NCI-H1417 (cell line): ENCODE data around the gene ASCL1.

Experiments used
- DNase-seq, 3 experiments: peaks; one replicate each; lab custom pipeline; 2025; lab: John Stamatoyannopoulos, UW

ASCL1 gene

DNA sequence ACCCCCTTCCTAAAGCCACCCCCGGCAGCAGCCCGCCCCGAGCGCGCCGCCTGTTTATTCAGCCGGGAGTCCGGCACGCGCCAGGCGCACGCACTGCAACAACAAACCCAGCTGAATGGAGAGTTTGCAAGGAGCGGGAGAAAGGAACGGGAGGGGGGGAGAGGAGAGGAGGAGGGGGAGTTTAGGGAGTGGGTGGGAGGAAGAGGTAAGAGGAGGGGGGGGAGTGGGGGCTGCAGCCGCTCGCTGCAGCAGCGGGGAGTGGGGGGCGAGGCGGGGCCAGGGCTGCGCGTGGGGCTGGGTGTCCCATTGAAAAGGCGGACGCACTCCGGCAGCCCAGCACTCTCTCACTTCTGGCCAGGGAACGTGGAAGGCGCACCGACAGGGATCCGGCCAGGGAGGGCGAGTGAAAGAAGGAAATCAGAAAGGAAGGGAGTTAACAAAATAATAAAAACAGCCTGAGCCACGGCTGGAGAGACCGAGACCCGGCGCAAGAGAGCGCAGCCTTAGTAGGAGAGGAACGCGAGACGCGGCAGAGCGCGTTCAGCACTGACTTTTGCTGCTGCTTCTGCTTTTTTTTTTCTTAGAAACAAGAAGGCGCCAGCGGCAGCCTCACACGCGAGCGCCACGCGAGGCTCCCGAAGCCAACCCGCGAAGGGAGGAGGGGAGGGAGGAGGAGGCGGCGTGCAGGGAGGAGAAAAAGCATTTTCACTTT, at the start of gene ASCL1:
Gene ASCL1, plus strand, starts transcription at position 336 of the 712 bp plus-strand sequence. CDS start 571 bp downstream, outside the sequence.
- peak; percentile 94 to 99 (median 96) for DNase-seq

DNA sequence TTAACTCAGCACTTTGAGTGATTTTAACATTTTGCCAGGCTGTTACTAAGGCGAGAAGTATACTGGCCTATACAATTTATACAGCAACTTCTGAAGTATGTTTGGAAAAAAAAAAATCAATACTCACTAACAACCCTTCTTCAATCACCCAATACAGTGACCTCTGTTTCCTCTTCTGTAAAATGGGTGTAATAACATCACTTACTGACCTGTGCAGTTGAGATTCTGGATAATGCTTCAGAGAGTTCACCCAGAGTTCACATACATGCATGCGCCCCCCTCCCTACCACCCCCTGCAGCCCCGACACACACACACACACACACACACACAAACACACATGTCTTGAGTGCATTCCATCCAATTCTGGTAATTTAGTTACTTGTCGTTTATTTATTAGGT, 49.6 kb upstream of the ASCL1 start:
- no peak for DNase-seq

DNA sequence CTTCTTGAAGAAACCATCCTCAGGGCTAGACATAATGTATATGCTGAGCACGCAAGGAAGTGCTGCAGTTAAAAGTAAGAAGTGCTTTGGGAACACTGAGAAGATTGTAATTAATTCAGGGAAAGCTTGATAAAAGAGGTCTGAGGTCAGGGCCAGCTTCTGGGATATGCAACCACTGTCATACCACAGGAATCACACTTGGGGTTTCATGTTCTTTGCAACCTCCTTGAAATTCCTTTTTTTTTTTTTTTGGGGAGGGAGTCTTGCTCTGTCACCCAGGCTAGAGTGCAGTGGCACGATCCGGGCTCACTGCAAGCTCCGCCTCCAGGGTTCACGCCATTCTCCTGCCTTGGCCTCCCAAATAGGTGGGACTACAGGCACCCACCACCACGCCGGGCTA, 47.3 kb upstream of the ASCL1 start:
- DNase-seq: no peak

DNA sequence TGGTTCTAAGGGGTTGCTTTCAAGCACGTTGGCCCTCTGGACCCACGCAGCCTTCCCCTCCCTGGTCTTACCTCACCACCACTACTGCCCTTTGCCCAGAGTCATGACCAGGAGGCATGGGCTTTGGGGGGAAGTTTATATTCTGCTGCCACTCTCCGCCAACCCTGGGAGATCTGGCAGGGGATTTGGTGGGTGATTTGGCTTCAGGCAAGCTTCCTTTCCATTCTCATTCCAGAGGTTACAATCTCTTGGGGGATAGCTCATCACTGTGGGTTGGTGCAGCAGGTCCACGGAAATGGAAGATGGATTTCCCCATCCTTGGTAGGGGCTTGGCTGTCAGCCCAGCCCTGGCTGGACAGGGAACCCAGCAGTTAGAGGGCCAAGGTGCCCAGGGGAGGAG, 46.7 kb upstream of the ASCL1 start:
- DNase-seq: no peak

DNA sequence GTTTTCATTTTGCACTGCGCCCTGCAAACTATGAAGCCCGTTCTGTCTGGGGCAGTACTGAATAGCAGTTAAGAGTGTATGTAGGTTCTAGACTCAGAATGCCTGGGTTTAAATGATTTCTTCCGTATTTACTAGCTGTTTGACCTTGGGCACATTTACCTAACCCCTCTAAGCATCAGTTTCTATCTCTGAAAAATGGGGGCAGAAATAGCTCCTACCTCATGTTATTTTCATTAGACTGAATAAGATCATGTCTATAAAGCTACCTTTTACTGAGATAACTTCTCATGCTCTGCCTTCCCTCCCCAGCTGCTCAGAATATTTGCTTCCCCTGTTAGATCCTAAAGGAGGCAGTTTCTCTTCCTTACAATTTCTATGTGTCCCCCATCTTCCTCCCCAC, 46.2 kb upstream of the ASCL1 start:
- no peak for DNase-seq

DNA sequence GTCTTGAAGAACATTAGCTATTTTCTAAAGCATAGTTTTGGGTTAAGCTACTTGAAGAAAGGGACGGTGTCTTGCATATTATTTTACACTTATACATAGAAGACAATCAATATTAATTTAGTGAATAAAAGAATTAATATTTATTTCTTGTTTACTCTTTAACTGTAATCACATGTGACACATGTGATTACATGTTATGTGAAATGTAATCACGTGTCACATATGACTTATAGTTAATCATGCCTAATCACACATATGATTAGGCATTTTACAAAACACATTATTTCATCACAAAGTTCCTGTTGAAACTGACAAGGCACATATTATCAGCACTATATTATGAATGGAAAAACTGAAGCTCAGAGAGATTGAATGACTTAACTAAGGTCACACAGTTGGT, 45.2 kb upstream of the ASCL1 start:
- no peak for DNase-seq

DNA sequence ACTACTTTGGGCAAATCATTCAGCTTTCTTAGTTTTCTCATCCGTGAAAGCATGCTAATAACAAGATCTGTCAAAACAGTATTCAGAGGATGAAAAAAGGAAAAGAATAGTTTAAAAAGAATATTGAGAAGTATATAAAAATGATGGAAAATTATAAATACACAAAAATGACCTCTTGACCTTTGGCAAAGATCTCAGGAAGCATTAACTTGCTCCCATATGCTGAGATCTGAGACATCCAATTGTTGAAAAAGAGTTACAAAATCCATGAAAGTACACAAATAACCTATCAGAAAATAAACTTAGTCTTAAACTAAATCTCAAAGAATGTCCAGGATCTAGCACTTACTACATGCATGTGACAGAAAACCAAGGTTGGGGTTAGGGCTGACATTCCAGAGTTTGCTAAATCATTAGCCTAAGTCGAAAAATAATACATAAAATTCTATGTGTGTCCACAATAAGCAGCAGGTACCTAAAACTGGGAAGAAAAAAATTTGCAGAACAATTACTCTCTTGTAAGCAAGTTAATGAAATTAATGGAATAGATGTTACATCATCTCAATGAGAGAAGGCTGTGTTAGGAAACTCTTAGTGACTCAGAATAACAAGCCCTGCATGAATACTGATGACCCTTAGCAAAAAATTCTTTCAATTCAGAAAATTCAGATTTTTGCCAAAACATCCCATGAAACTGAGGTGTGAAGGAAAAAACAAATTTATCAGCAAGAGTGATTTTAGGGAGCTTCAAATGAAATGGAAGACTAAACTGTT, 43.8 kb upstream of the ASCL1 start:
- no peak for DNase-seq

DNA sequence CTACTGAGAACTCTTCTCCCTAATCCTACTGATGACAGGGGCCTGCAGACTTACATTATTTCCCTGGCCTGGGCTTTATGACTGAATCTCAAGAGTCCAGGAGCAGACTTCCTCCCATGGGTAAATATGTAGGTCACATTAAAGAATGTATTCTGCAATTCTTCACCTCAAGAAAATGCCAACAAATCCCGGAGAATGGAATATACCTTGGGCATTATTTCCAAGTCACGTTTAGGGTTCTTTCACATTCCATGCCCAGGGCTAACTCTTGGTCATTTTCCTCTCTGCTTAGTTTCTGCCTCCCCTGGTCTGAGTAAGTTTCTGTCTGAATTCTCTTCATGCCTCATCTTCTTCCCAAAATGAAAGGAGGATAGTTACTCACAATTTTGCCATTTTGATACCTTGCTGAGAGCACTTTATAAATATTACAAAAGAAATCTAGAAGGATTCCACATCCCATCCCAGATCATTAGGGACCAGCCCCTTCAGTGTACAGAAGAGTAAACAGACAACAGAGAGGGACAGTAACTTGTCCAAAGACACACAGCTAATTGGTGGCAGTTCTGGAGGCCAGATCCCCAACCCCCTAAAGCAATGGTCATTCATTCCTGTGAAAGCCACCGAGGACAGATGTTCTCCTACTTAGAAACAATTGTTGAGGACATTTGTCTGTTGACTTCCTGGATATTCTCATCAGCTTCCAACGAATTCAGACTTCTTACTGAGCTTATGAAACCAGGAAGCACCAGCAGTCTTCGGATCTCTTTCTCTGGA, 41.0 kb upstream of the ASCL1 start:
- DNase-seq: no peak

DNA sequence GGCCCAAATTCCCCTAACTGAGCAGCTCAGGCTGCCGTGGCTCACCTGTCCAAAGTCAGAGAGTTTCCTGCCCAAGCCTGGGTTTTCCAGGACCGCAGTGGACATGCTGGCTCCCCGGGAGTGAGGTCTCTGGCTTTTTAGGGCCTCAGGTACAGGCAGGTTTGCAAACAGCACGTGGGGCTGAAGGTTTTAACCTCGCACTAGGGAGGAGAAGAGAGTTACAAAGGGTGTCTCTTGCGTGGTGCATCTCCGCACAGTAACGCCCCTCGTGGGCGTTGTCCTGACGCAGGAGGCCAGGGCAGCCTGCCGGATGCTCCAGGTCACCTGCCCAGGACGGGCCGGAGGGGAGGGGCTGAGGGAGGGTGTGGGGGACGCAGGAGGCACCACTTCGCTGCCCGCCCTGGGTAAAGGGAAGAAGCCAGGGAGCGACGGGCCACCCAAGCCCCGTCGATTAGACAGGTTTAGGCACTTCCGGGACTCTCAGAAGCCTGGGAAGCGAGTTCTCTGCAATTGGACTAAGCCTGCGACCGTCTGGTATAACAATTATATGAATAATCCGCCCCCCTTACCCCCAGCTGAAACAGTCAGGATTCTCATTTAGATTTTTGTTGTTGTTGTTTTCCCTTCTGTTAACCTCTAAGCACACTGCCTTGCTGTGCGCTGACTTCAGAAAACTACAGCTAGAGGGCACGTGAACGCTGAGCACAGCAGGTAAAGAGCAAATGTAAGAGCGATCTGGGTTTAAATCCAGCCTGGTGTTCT, 40.3 kb upstream of the ASCL1 start, which contains the start of gene PAH:
Gene PAH, minus strand, starts transcription at position 219 of the 762 bp plus-strand sequence. Its CDS starts 114 bp downstream, at position 105.
- no peak for DNase-seq

DNA sequence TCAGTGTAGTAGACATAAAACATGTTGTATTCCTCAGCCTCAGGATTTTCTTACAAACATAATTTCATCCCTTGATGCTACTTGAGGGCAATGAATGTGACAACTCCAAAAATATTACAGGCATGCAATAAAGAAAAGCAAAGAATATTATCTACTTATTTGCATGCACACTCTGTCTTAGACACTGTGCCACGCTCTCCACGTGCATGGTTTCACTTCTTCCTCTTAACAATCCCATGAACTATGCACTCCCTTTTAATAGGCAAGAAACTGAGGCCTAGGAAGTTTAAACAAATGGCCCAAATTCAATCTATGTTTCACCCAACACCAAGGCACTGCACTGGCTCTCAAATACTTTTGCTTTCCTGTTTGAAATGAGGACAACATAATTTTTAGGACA, 38.6 kb upstream of the ASCL1 start:
- DNase-seq: no peak

DNA sequence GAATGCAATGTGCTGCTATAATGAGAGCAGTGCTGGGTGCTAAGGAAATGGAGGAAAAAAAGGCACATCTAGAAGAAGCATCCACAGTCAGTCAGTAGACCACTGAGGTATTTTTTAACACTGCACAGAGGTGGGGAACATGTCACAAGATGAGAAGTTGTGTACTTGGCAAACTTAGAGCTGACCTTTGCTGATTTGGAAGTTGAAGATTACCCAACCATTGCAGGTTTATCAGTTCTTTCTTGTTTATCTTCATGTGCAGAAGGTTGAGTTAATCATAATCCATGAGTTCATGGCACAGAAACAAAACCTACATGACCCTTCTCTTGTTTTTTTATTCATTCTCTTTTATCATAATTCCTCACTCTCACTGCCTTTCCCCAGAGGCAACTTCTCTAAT, 37.2 kb upstream of the ASCL1 start:
- DNase-seq: no peak

DNA sequence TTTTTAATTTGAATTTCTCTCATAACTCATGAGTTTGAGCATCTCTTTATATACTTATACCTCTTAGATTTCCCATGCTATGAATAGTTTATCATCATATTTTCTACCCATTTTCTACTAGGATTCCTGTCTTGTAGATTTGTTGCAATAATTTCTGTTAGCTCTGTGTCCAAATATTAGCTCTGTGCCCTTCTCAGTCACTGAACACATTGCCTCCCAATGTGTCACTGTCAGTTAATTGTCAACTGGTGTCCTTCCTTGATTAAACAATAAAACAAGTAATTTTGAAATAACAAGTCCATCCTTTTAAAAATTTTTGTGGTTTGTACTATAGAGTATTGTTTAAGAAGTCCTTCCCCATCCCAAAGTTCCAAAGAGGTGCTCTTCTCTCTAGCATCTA, 36.2 kb upstream of the ASCL1 start:
- no peak for DNase-seq

DNA sequence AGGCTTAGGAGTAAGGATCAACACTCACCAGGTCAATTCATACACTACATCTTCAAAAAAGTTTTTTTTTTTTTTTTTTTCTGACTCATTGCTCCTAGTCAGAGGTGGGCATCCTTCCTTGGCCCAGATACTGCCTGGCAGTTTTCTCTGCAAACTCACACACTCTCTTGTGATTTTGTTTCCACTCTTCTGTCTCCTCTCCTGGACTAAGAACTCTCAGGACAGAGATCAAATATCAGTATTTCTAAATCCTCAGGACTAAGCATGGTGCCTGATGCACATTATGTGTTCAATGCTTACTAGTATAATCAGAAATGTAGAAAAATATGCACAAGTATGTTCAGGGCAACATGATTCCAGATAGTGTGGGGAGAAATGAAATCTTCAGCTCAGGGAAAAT, 30.3 kb upstream of the ASCL1 start:
- DNase-seq: no peak

DNA sequence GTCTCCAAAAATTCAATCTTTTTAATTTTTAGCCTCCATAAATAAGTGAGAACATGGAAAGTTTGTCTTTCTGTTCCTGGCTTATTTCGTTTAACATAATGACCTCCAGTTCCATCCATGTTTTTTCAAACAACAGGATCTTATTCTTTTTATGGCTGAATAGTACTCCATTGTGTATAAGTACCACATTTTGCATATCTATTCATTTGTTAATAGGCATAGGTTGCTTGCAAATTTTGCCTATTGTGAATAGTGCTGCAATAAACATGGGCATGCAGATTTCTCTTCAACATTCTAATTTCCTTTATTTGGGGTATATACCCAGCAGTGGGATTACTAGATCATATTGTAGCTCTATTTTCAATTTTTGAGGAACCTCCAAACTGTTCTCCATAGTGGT, 24.3 kb upstream of the ASCL1 start:
- no peak for DNase-seq

DNA sequence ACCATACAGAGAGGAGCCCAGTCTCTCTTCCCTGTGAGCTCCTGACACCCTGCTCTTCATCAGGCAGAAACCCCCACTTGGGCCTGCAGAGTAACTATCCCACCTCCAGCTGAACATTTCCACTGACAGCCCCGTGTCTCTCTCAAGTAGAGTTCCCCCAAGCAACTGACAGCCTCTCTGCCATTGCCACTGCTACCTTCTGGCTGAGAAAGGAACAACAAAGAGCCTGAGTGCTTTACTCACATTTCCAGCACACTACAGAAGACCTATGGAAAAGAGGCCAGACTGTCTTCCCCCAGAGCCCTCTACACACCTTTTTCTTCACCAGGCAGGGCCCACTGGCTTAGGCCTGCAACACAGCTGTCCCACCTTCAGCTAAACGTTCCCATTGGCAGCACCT, 18.4 kb upstream of the ASCL1 start:
- DNase-seq: no peak

DNA sequence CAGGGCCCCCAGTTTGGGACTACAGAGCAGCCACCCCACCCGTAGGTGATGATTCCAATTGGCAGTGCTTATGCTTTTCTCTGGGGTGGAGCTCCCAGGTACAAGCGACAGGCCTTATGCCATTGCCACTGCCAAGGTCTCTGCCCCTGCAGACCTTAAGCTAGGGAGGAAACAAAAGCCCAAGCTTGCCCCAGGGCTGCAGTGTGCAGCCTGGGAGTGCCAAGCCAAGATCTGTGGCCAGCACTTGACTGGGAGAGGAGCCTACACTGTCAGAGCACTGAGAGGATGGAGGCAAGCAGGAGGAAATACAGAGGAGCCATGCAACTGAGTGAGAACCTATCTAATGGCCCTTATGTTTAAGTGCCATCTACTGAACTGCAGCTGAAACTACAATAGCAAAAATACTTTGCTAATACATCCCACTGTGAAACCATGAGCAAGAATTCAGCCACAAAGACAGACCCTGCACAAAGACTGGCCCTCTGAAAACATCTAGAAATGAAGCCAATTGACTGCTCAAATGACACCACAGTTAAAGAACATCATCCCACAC, 17.7 kb upstream of the ASCL1 start:
- DNase-seq: peak in 1 of 3 experiments; percentile 7

DNA sequence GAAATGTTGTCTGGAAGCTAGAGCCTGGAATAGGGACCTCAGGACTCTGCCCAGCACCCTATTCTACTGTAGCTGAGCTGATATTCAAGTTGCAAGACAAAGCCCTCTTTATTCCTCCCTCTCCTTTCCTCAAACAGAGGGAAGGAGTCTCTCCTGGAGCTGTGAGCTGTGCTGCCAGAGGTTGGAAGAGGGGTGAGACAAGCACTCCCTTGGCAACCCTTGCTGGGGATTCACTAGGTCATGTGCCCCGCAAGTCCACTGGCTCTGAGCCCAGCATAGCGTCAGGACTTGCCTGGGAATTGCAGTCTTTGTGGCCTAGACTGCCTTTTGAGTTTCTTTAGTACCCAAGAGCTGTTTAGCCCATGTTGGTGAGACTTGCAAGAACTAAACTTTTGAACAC, 11.4 kb upstream of the ASCL1 start:
- DNase-seq: no peak

DNA sequence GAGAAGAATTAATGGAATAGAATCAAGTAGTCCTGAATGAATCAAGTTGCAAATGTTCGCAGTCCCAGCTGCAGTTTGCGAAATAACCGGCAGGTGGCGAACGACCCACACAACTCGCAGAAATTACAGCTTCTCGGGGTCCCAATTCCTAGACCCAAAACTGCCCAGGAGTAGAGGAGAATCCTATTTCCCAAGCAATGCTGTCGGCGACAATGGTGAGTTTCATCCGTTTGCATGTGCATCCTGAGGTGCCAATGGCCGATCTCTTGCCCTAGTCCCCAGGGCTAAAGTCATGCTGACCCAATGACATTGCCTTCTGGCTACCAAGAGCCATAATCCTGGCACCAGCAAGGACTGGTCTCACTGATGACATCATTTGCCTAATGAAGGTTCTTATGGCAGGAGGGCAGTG, 8.5 kb upstream of the ASCL1 start:
- peak; percentile 83 to 92 (median 91) for DNase-seq

DNA sequence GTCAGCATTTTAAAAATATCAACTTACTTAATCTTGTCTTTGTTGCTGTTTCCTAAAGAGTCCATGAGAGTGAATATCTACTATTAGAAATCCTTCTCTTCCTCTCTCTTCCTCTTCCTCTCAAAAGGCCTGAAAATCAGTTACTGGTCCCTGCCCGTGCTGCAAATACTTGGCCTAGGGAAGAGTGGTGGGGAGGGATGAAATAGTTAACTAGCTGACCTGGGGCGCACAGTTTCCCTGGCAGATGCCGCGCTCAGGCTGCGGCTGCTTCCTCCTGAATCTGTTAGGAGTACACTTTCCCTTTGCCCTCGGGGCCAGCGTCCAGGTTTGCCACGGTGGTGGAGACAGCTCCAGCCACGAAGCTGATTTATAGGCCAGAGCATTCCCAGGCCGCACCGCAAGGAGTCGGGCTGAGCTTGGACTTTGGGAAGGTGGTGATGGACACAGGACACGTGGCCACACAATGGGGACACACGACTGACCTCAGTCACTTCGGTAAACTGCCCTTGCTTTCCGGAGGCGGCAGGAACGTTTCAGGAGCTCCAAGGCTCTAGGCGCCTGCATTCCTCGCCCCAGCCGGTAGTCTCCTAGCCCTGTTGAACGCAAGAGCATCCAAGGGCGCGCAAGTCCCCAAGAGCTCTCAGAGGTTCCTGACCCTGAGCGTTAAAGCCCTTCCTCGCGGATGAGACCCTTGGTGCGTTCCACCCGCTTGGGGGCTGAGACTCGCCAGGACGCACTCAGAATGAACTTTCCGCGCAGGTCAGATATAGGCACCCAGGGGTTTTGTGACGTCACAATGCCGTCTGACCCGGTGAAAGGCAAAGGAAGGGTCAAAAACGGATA, 7.1 kb upstream of the ASCL1 start:
- DNase-seq: peak; percentile 92 to 98 (median 92)

DNA sequence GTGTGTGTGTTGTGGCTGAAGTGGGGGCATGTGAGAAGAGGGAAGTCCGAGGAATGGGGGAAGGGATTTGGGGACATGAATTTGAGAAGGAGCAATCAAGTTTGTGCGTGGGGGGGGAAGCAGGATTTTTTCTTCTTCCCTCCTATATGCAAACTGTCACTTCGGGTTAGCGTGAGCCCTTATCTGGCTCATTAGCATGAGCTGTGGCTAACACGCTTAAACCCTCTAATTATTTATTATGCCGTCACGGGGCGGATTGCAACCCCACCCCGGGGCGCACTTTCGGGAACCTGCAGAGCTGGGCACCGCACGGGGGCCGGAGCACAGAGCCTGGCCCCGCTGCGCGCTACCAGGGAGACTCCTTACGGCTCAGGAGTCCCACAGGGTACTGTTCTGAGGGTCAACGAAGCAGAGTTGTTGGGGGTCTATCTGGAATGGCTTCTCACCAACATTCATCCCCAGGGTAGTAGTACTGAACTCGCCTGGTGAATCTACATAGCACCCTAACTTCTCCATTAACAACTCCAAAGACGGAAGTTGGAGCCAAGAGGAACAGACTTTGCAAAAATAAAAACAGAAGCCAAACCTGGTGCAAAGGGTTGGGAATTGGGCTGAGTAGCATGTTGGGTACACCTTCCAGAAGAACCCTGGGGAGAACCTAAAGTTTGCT, 6.4 kb upstream of the ASCL1 start:
- DNase-seq: peak; percentile 60 to 95 (median 92)
